IMR-90 (cell line): Measurements from ENCODE around the gene PEX7. TPM values are rescaled to one million over a fixed set of nuclear protein-coding genes. Genes with fewer than 3 reads are reported as not detected.

Experiments used
- ATAC-seq: fragments of 200-7000 bp; cut with Tn5 transposase; 2 replicates; pipeline ENCODE4 v1.9.1; 2020; ENCODE audit warnings: low read depth, mild to moderate bottlenecking, moderate library complexity
- BruUV-seq: library from RNA; stranded (reverse); fragments of 400-500 nt; replicated peaks from 2 replicates; lab custom pipeline; 2021; lab: Mats Ljungman, UMichigan
- CTCF ChIA-PET: fragments of 300-600 bp; formaldehyde crosslinking; extraction: SDS; loops from one replicate; lab custom pipeline; 2021; ENCODE audit warnings: antibody characterized with exemption; lab: Yijun Ruan, JAX
- POLR2A ChIA-PET: fragments of 300-600 bp; sonication (Branson Sonifier 250); formaldehyde crosslinking; loops from one replicate; lab custom pipeline; 2022; ENCODE audit warnings: antibody characterized with exemption; ENCODE audit not compliant: unreplicated experiment; lab: Charles Lee
- DNase-seq: peaks from one replicate; pipeline ENCODE4 v3.0.0; 2013
- H2AFZ ChIP-seq: replicated peaks from 2 replicates; pipeline ENCODE3; 2013; ENCODE audit warnings: low read length, mild to moderate bottlenecking; ENCODE audit not compliant: poor library complexity
- H2AK5ac ChIP-seq: 2 replicates; pipeline ENCODE4 v1.6.1; 2013; ENCODE audit warnings: low read depth, low read length, inconsistent platforms
- H2AK9ac ChIP-seq: replicated peaks from 2 replicates; pipeline ENCODE3; 2013; ENCODE audit warnings: mild to moderate bottlenecking, low read depth, low read length, moderate library complexity; ENCODE audit not compliant: poor library complexity
- H2BK120ac ChIP-seq: 2 replicates; pipeline ENCODE4 v1.6.1; 2013; ENCODE audit warnings: low read depth, low read length, inconsistent platforms
- H2BK15ac ChIP-seq: 3 replicates; pipeline ENCODE4 v1.6.1; 2013; ENCODE audit warnings: low read depth, low read length, inconsistent platforms
- H2BK20ac ChIP-seq: 2 replicates; pipeline ENCODE4 v1.6.1; 2013; ENCODE audit warnings: low read depth, mild to moderate bottlenecking, inconsistent platforms, low read length, moderate library complexity
- H2BK5ac ChIP-seq: 2 replicates; pipeline ENCODE4 v1.6.1; 2013; ENCODE audit warnings: mild to moderate bottlenecking, low read depth, low read length, inconsistent platforms; ENCODE audit not compliant: poor library complexity, severe bottlenecking
- H3K14ac ChIP-seq: replicated peaks from 2 replicates; pipeline ENCODE4 v1.6.1; 2013; ENCODE audit warnings: low read depth, low read length, inconsistent platforms
- H3K18ac ChIP-seq: 2 replicates; pipeline ENCODE4 v1.6.1; 2013; ENCODE audit warnings: low read depth, low read length, control low read depth
- H3K23ac ChIP-seq: 2 replicates; pipeline ENCODE4 v1.6.1; 2013; ENCODE audit warnings: low read depth, low read length, inconsistent platforms
- H3K27ac ChIP-seq: 2 replicates; pipeline ENCODE4 v1.5.1; 2013; ENCODE audit warnings: mild to moderate bottlenecking, control low read depth, low read length; ENCODE audit not compliant: insufficient read depth
- H3K27me3 ChIP-seq: 2 replicates; pipeline ENCODE4 v1.6.1; 2013; ENCODE audit warnings: low read length; ENCODE audit not compliant: control insufficient read depth, insufficient read depth
- H3K36me3 ChIP-seq: 2 replicates; pipeline ENCODE4 v1.6.1; 2013; ENCODE audit warnings: low read length, mixed read lengths; ENCODE audit not compliant: control insufficient read depth, insufficient read depth
- H3K4ac ChIP-seq: 2 replicates; pipeline ENCODE4 v1.6.1; 2013; ENCODE audit warnings: low read depth, low read length, inconsistent platforms
- H3K4me1 ChIP-seq: 2 replicates; pipeline ENCODE4 v1.6.1; 2013; ENCODE audit warnings: low read length, mixed read lengths; ENCODE audit not compliant: control insufficient read depth, insufficient read depth
- H3K4me2 ChIP-seq: 2 replicates; pipeline ENCODE4 v1.6.1; 2013; ENCODE audit warnings: low read depth, mild to moderate bottlenecking, control low read depth, low read length, moderate library complexity
- H3K4me3 ChIP-seq: 2 replicates; pipeline ENCODE4 v1.5.1; 2013; ENCODE audit warnings: low read depth, mild to moderate bottlenecking, control low read depth, low read length, moderate library complexity; ENCODE audit not compliant: insufficient read depth
- H3K56ac ChIP-seq: 2 replicates; pipeline ENCODE4 v1.6.1; 2013; ENCODE audit warnings: low read length, inconsistent platforms; ENCODE audit not compliant: insufficient read depth; ENCODE audit errors: extremely low read depth
- H3K79me1 ChIP-seq, 2 experiments: 2 replicates each; pipeline ENCODE4 v1.6.1; 2013; ENCODE audit warnings: low read length in 2 of 2, inconsistent platforms in 1 of 2, low read depth in 1 of 2
- H3K9ac ChIP-seq: 2 replicates; pipeline ENCODE4 v1.6.1; 2013; ENCODE audit warnings: low read depth, low read length, control low read depth
- H3K9me1 ChIP-seq: 2 replicates; pipeline ENCODE4 v1.6.1; 2013; ENCODE audit warnings: low read length, inconsistent platforms; ENCODE audit not compliant: insufficient read depth
- H3K9me3 ChIP-seq: 2 replicates; pipeline ENCODE4 v1.6.1; 2013; ENCODE audit warnings: low read length; ENCODE audit not compliant: control insufficient read depth, insufficient read depth
- H4K20me1 ChIP-seq: 2 replicates; pipeline ENCODE4 v1.6.1; 2013; ENCODE audit warnings: low read length, inconsistent platforms; ENCODE audit not compliant: insufficient read depth
- H4K5ac ChIP-seq: 2 replicates; pipeline ENCODE4 v1.6.1; 2013; ENCODE audit warnings: mild to moderate bottlenecking, low read depth, low read length, control low read depth
- H4K8ac ChIP-seq, 2 experiments: 2 replicates each; pipeline ENCODE4 v1.6.1; 2013; ENCODE audit warnings: low read depth in 2 of 2, low read length in 2 of 2, control low read depth in 1 of 2, inconsistent platforms in 1 of 2
- H4K91ac ChIP-seq: 2 replicates; pipeline ENCODE4 v1.6.1; 2013; ENCODE audit warnings: low read depth, low read length, inconsistent platforms; ENCODE audit not compliant: insufficient read depth
- BHLHE40 ChIP-seq: fragments of 150-350 bp; IDR thresholded peaks from 2 replicates; pipeline ENCODE4 v1.6.1; 2016; ENCODE audit warnings: mild to moderate bottlenecking, low read depth, low read length
- MAZ ChIP-seq: IDR thresholded peaks from 2 replicates; pipeline ENCODE4 v1.6.1; 2012; ENCODE audit warnings: low read depth, mild to moderate bottlenecking, low read length, improper control_type of control experiment, moderate library complexity, borderline replicate concordance
- MXI1 ChIP-seq: IDR thresholded peaks from 2 replicates; pipeline ENCODE4 v1.6.1; 2012; ENCODE audit warnings: low read depth, mild to moderate bottlenecking, low read length, moderate library complexity, borderline replicate concordance
- POLR2A ChIP-seq: IDR thresholded peaks from 2 replicates; pipeline ENCODE4 v1.6.1; 2012; ENCODE audit warnings: mild to moderate bottlenecking, low read depth, low read length
- RAD21 ChIP-seq: IDR thresholded peaks from 2 replicates; pipeline ENCODE4 v1.6.1; 2012; ENCODE audit warnings: low read length, improper control_type of control experiment
- RFX5 ChIP-seq: IDR thresholded peaks from 2 replicates; pipeline ENCODE4 v1.8.0; 2012; ENCODE audit warnings: low read depth, mild to moderate bottlenecking, low read length, moderate library complexity
- SMC3 ChIP-seq: fragments of 150-350 bp; IDR thresholded peaks from 2 replicates; pipeline ENCODE4 v1.6.1; 2016; ENCODE audit warnings: low read depth, mild to moderate bottlenecking, antibody characterized with exemption, low read length, moderate library complexity
- USF2 ChIP-seq: fragments of 150-350 bp; IDR thresholded peaks from 2 replicates; pipeline ENCODE4 v1.6.1; 2017; ENCODE audit warnings: mild to moderate bottlenecking, antibody characterized with exemption, low read length, low read depth
- WGBS, 2 experiments: methylation state at CpG; one replicate each; pipeline versions ENCODE4 v1.1.5 to v1.1.7; 2013; ENCODE audit warnings: missing lambda C conversion rate in 2 of 2; ENCODE audit not compliant: insufficient read length in 1 of 2; ENCODE audit errors: extremely low coverage in 2 of 2; 5-methylcytosine and 5-hydroxymethylcytosine counted together
- dilution Hi-C: fragments of 300-500 bp; cut with HindIII; formaldehyde crosslinking; loops from one replicate; pipeline ENCODE4 v1.14.3; 2018; ENCODE audit warnings: low sequenced_read_pairs; ENCODE audit not compliant: unreplicated experiment
- in situ Hi-C: fragments of 300-500 bp; cut with MboI; formaldehyde crosslinking; loops from 3 replicates; pipeline ENCODE4 v1.14.3; 2019; ENCODE audit warnings: low sequenced_read_pairs, inconsistent platforms, mixed read lengths
- intact Hi-C: fragments of 100-400 bp; cut with micrococcal nuclease; formaldehyde crosslinking; loops from 2 replicates; pipeline ENCODE4 v1.10.0; 2022
- polyA plus RNA-seq, 3 experiments: library from polyadenylated mRNA; depleted of rRNA; stranded (reverse); fragments of >200 nt; gene quantifications; 2 replicates each; pipeline ENCODE4 v1.2.3, GENCODE V29; 2012; ENCODE audit warnings: low replicate concordance in 1 of 3
- total RNA-seq: library from RNA; depleted of rRNA; stranded (reverse); fragments of >200 nt; gene quantifications from 2 replicates; pipeline ENCODE4 v1.2.3, GENCODE V29; 2012

PEX7 gene
- total and polyA plus RNA-seq, 2 of the 4 experiments (the other 2 are of a cell fraction), result 5.4 to 7.0 TPM

- BruUV-seq, result no TSS peak
- H2AK9ac ChIP-seq, result no peak overlapping the region
- no peak overlapping the region for H2AK5ac ChIP-seq
- H3K23ac ChIP-seq, result no peak overlapping the region
- H4K8ac ChIP-seq, result no peak overlapping the region
- no peak overlapping the region for H3K4me2 ChIP-seq
- H4K5ac ChIP-seq, result no peak overlapping the region
- TF ChIP-seq POLR2A (no peak), MXI1 (no peak), USF2 (no peak), BHLHE40 (no peak), MAZ (no peak), RAD21 (no peak), SMC3 (no peak), RFX5 (no peak)
- ChIA-PET CTCF (no interaction called here), POLR2A (no interaction called here)
- WGBS, 2 experiments, result 100% methylated on average over 1 of the region's 7 CpGs; no CpG with 5 or more reads in 1 of the 2 experiments
- no peak overlapping the region for H3K4ac ChIP-seq
- no peak overlapping the region for H2BK120ac ChIP-seq
- no peak for ATAC-seq
- no peak overlapping the region for H3K56ac ChIP-seq
- H2AFZ ChIP-seq, result no peak overlapping the region
- no peaks in the 10 kb centered on the region for H3K9me3 ChIP-seq
- no peak overlapping the region for H3K4me3 ChIP-seq
- no peaks in the 10 kb centered on the region for H3K9me1 ChIP-seq
- no peaks in the 10 kb centered on the region for H3K27me3 ChIP-seq
- H2BK15ac ChIP-seq, result no peak overlapping the region
- H2BK5ac ChIP-seq, result no peak overlapping the region
- no peak overlapping the region for H3K18ac ChIP-seq
- no peak overlapping the region for H2BK20ac ChIP-seq
- no peaks in the 10 kb centered on the region for H3K36me3 ChIP-seq
- H3K27ac ChIP-seq, result no peak overlapping the region
- in situ Hi-C loops (no loop called here), intact Hi-C loops (no loop called here), dilution Hi-C loops (no loop called here)
- no peak overlapping the region for H3K9ac ChIP-seq
- no peaks in the 10 kb centered on the region for H3K79me1 ChIP-seq
- DNase-seq, result no peak
- no peak overlapping the region for H4K91ac ChIP-seq
- no peaks in the 10 kb centered on the region for H4K20me1 ChIP-seq
- H3K14ac ChIP-seq, result no peak overlapping the region
- peaks cover 5% of the 10 kb centered on the region for H3K4me1 ChIP-seq
Measured at GRCh38 chr6:136809091-136809860, 13.1 kb upstream of the PEX7 start.
